GM21576 (cell line): ENCODE results near the gene GRID1.

ENCODE experiments used
- ATAC-seq: cut with Tn5 transposase; IDR thresholded peaks from one replicate; pipeline ENCODE4 v1.9.1; 2021; ENCODE audit warnings: mild to moderate bottlenecking, moderate library complexity; ENCODE audit not compliant: unreplicated experiment

The GRID1 gene

DNA sequence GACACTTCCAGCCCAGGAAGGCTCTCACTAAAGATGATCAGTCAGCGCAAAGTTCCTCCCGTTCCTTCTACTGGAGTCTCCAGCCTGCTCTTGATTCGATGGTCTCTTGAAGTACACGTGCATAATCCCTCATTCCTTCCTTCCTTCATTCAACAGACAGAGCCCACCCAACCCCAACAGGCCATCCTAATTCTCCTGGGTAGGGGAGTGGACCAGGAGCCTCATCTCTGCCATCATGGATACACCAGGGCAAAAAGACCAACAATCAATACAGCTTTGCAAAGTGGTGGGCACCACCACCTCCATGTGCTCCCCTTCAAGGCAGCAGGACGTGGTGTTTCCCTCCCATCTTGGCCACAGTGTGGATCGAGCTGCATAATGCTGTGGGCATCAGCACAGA is 446.3 kb downstream of the GRID1 start:
- ATAC-seq: no peak

DNA sequence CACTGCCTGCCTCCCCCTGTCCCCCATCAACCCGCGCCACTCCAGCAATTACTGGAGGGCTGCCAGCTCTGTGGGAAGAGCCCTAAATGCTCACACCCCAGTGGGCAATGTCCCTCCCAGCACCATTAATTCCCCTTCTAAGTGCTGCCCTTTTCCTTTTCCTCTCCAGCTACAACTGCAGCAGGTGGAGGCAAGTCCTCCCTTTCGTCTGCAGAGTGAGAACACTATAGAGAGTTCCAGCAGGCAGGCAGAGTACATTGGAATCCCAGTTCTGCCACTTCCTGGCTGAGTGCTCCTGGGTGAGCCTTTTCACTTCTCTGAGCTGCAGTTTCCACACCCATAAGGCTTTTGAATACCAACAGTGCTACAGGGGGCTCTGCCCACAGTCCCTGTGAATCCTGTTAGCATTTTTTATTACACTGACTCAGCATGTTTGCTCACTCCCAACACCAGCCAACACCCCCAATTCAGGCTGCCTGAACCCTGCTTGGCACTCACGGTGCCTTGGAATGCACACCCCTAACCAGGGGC is 447.0 kb downstream of the GRID1 start:
- no peak for ATAC-seq

DNA sequence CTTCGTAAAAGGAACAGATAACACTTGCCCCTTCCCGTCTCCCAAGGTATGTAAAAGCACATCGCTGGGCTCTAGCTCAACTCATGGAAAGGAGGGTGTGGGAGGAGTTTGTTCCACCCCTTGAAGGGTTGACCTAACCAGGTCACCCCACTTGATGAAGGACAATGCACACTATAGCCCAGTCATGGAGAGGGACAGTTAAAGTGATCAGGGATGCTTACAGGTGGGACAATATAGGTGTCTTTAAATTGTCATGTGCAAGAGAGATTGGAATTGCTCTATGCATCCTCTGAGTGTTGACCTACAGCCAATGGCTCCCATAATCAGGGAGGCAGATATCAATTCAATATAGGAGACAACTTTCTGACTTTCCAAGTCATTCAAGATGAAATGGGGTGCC is 448.2 kb downstream of the GRID1 start:
- ATAC-seq: no peak

GRCh38 chr10:85917601-85918000 is 449.0 kb downstream of the GRID1 start:
- no peak for ATAC-seq

DNA sequence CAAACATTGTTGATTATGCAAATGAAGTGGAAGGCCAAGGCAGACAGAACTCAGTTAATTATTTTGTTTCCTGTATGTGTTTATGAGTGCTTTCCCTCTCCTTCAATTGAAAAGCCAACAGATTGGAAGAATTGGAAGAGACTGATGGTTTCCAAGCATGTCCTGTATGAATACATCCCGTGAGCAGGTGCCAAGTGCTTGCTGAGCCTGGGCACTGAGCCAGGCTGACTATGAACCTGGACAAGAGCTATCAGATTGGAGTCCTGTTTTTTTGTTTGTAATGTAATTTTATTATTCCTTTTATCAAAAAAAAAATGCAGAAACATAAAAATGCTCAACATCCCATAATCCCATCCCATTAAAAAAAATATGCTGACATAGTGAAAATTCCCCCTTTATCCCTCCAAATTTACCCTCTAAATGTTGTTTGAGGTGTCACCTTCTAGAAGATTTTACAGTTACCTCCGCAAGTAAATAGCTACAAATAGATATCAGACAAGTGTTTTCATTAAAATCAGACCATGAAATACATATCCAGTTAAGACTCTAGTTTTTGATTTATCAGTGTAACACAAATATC is 449.5 kb downstream of the GRID1 start:
- ATAC-seq: no peak

- no peak for ATAC-seq
Measured at GRCh38 chr10:85916286-85916685, 450.3 kb downstream of the GRID1 start.

DNA sequence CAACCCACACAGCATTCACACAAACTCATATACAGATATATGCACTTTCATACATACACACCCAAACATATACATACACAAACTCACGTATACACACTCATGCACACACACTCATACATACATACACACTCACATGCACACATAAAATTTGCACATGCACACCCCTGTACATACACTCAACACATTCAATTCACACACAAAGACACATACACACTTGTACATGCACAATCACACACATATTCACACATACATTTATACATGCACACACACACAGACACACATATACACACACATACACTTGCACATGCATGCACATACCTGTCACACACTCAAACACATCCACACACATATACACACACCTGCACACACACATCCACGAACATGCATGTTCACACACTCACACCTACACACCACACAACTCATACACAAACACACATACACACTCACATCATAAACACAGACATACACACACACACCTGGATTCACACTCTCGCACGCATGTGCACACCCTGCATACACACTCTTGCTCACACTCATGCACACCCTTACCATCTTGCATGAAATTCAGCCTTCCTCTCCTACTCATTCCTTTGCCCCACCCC is 451.2 kb downstream of the GRID1 start:
- ATAC-seq: no peak

DNA sequence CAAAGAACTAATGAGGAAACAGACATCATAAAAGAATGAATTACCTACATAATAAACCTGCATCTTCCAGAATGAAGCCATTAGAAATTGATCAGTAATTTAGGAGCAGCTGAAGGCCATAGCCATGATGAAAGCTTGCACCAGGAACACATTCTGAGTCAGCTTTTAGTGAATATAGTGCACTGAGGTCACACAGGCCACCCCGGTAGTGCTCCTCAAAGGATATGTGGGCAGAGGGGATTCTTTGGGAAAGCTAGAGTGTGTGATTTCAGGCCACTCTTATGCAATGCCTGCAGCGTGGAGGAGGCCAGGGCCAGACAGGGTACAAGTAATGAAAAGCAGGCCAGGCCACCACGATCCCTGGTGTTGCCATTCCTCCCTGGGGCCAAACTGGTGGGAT is 451.9 kb downstream of the GRID1 start:
- no peak for ATAC-seq

DNA sequence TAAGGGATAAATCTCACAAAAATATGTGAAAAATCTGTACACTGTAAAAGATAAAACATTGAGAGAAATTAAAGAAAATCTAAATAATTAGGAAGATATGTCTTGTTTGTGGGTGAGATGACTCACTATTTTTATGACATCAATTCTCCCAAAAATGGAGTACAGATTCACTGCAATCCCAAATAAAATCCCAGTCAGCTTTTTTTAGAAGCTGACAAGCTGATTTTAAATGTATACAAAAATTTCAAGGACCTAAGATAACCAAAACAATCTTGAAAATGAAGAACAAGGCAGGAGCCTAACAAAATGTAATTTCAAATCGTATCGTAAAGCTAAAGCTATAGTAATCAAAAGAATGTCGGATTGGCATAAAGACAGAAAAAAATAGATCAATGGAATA is 458.1 kb downstream of the GRID1 start:
- ATAC-seq: no peak

GRCh38 chr10:85902051-85902450 is 464.5 kb downstream of the GRID1 start:
- no peak for ATAC-seq

GRCh38 chr10:85901599-85901998 is 465.0 kb downstream of the GRID1 start:
- ATAC-seq: no peak

GRCh38 chr10:85900487-85900886 is 466.1 kb downstream of the GRID1 start:
- no peak for ATAC-seq

DNA sequence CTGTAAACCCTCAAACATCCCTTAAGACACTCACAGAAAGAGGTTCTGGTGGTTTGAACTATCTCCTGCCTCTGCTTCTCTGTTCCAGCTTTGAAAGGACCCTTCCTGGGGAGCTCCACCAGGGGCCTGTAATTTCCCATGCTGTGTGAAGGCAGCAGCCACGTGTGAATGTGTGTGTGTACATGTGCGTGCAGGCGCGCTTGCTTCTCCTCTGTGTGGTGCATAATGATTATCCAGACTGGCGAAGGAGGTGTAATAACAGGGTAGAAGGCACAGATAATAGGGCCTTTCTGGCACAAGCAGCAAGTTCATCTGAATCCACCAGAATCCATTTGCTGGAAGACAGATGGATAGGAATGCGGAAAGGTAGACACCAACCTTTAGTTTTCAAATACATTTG is 466.5 kb downstream of the GRID1 start:
- no peak for ATAC-seq

DNA sequence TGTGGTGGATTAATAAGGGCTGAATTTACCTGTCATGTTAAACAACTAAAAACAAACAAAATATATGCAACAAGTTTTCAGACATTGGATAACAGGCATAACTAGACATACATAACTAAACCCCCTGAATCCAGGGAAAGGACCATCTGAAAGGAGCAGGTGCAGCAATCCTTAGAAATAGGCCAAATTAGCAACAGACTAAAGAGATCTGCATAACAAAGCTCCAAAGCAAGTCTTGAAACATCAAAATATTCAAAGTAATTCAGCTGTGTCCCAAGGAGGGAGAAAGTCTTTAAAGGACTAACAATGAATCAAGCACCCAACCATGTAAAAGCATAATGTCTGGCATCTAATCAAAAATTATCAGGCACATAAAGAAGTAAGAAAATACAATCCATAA is 475.1 kb downstream of the GRID1 start:
- ATAC-seq: no peak

- no peak for ATAC-seq
Measured at GRCh38 chr10:85888559-85888958, 478.0 kb downstream of the GRID1 start.

GRCh38 chr10:85888004-85888403 is 478.6 kb downstream of the GRID1 start:
- ATAC-seq: no peak

DNA sequence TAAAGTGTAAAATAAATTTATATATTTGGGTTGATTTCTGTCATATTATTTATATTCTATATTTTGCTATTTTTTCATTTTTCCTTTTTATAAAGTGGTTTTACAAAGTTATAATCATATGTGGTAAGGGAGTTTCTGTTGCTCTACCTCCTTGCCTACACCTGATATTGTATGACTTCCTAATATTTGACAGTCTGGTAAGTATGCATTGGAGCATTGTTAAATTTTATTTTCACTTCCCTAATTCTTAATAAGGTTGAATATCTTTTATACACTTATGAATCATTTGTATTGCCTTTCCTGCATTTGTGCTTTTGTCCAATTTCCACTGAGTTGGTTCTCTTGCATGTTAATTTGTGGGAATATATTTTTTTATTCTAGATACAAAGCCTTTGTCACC is 492.4 kb downstream of the GRID1 start:
- ATAC-seq: no peak

DNA sequence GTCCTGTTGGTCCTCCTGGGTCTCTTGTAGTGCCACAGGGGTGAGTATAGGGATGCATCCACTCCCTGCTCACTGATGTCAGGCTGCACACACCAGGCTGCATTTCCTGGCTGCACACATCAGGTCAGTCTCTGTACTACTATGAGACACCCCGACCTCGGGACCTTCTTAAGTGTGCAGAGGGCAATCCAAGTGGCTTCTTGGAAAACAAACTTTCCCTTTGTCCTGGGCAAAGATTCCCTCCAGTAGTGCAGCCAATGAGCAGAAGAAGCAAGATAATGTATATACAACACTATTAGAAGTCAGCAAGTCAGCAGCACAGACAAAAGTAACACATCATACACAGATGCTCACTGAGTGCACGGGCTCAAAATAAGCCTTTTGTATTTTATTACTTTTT is 493.5 kb downstream of the GRID1 start:
- ATAC-seq: no peak

- no peak for ATAC-seq
Measured at GRCh38 chr10:85868627-85869499, 497.7 kb downstream of the GRID1 start.

GRCh38 chr10:85864868-85865526 is 501.6 kb downstream of the GRID1 start:
- no peak for ATAC-seq

DNA sequence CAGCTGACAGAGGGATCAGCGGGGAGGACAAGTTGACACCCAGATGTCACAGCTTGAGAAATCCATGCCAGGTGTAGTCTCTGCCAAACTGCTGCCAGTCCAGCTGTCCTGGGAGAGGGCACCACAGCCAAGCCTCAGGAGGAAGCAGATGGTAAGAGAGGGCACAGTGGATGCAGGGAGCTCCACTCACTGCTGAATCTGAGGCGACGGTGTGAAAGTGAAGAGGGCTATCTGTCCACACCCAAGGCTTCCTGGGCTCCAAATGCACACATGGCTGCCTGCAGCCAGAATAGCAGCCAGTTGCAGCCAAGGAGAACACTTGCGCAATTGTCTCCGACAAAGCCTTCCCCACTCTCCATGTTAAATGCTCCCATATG is 502.4 kb downstream of the GRID1 start:
- no peak for ATAC-seq
